NOMO-1 (cell line): ENCODE results near the gene RSRC2.
"Not testable (repeated sequence)": the region's sequence is repeated elsewhere in the genome, so short reads cannot be mapped to it uniquely, and the experiment has no call there.

ENCODE experiments used
- DNase-seq, 2 experiments: peaks; one replicate each; lab custom pipeline; 2025; ENCODE audit not compliant: unreplicated experiment in 2 of 2; lab: John Stamatoyannopoulos, UW

RSRC2 gene

DNA sequence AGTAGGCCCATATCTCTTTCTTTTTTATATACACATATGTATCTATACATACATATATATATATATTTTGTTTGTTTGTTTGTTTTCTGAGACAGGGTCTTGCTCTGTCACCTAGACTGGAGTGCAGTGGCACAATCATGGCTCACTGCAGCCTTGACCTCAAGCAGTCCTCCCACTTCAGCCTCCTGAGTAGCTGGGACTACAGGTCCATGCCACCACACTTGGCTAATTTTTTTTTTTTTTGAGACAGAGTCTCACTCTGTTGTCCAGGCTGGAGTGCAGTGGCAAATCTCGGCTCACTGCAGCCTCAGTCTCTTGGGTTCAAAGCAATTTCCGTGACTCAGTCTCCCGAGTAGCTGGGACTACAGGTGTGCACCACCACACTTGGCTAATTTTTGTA lies 38.9 kb downstream of the RSRC2 start:
- not testable (repeated sequence) for DNase-seq

- no peak for DNase-seq
Observed at GRCh38 chr12:122486805-122487426, 39.8 kb downstream of the RSRC2 start.

- DNase-seq: not testable (repeated sequence)
Observed at GRCh38 chr12:122486360-122486759, 40.4 kb downstream of the RSRC2 start.

DNA sequence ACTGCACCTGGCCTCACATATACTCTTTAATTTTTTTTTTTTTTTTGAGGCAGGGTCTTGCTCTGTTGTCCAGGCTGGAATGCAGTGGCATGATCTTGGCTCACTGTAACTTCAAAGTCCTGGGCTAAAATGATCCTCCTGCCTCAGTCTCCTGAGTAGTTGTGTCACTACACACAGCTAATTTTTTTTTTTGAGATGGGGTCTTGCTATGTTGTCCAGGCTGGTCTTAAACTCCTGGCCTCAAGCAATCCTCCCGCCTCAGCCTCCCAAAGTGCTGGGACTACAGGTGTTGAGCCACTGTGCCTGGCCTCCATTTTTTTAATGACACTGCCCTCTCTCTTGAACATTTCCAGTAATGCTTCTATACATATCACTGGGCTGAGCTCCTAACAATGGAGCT lies 42.4 kb downstream of the RSRC2 start:
- not testable (repeated sequence) for DNase-seq

DNA sequence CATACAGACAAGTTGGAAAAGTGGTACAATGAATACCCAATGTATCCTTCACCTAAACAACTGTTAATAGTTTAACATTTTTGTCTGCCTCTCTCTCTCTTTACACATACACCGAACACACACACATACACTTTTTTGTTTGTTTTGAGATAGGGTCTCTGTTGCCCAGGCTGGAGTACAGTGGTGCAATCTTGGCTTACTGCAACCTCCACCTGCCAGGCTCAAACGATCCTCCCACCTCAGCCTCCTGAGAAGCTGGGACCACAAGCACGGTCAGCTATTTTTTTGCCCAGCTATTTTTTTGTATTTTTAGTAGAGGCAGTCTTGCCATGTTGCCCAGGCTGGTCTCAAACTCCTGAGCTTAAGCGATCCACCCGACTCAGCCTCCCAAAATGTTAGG lies 42.8 kb downstream of the RSRC2 start:
- no peak for DNase-seq

DNA sequence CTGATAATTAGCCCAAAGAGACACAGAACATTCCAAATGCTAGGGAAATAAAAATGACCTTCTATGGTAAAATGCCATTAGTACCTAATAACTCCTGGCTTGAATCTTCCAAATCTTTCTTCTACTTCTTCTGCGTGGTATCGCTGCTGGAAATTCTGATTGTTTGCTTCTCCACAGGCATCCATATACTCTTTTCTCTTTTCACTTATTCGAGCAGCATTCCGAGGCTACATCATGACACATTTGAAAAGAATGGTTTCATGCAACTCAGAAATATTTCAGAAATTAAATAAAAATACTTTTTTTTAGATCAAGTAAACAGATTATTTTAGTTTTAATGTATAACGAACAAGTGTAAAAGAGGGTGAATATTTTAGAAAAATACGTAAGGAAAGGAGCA lies 44.9 kb downstream of the RSRC2 start:
- DNase-seq: no peak

GRCh38 chr12:122480753-122481152 lies 46.0 kb downstream of the RSRC2 start:
- no peak for DNase-seq

GRCh38 chr12:122474324-122474716 lies 52.4 kb downstream of the RSRC2 start:
- no peak for DNase-seq

DNA sequence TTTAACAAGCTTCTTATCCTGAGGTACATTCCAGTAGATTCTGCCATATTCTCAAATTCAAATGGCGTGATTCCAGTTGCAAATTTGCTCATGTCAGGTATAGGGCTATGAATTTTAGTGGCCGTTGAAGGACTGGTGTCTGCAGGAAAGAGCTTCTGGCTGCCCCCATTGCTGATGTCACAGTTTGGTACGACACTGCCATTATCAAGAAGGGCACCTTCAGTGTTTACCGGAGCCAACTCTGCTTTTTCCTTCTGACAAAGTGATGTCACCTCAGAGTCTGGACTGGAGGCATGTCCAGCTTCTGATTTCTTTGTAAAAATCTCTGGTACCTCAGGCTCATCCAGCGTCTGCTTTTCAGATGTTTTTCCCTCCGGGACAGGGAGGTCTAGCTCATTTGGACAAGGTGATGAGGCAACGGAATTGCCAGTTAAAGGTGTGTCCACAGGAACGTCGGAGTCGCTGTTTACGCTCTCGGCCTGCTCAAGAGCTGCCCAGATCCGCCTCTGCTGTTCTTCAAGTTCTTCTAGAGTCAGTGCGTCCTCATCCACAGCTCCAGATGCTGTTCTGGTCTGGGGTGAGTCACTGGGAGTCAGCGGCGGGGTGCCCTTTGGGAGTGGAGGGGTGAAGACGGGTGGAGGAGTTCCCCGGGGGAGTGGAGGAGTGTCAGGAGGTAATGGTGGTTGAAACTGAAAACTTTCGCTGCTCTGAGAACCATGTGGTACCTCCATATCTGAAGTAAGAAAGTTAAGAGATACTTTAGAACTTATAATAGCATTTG lies 53.0 kb downstream of the RSRC2 start:
- no peak for DNase-seq

GRCh38 chr12:122471324-122472226 lies 55.2 kb downstream of the RSRC2 start:
- DNase-seq: peak in 1 of 2 experiments; percentile 70

DNA sequence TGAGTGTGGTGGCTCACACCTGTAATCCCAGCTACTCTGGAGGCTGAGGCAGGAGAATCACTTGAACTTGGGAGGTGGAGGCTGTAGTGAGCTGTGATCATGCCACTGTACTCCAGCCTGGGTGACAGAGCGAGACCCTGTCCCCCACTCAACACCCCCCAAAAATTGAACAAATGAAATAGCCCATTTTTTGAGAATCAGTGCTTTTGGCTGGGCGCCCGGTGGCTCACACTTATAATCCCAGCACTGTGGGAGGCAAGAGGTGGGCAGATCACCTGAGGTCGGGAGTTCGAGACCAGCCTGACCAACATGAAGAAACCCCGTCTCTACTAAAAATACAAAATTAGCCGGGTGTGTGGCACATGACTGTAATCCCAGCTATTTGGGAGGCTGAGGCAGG lies 56.2 kb downstream of the RSRC2 start:
- not testable (repeated sequence) for DNase-seq

GRCh38 chr12:122469856-122470255 lies 56.9 kb downstream of the RSRC2 start:
- DNase-seq: not testable (repeated sequence)

GRCh38 chr12:122467983-122468382 lies 58.8 kb downstream of the RSRC2 start:
- DNase-seq: no peak

DNA sequence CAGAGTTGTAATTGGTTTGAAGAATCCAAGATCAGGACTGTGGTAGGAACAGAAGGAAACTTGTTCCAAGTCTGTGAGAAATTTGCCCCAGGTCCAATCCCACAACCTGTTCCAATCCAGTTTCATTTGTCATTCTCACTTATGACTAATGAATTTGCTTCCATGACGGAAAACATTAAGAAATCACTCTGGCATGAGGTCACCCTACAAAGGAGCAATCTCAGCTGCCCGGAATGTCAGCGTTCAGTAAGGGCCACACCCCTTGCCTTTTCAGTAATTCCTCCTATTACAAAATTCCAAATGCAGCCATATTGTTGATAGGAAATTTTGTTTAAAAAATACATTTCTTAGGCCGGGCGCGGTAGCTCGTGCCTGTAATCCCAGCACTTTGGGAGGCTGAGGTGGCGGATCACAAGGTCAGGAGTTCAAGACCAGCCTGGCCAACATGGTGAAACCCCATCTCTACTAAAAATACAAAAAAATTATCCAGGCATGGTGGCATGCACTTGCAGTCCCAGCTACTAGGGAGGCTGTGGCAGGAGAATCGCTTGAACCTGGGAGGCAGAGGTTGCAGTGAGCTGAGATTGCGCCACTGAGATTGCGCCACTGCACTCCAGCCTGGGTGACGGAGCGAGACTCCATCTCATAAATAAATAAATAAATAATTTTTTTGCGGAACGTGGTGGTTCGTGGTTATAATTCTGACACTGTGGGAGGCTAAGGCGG lies 62.3 kb downstream of the RSRC2 start:
- DNase-seq: peak; percentile 2 to 6

DNA sequence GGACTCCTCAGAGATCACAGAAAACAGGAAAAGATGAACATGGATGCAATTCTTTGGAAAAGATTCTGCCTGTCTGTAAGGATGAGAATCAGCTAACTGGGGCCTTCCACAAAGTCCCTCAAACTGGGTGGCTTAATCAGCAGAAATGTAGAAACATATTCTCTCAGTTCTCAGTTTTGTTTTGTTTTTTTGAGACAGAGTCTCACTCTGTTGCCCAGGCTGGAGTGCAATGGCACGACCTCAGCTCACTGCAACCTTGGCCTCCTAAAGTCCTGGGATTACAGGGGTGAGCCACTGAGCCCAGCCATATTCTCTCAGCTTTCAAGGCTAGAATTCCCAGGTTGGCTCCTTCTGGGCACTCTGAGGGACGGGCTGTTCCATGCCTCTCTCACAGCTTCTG lies 66.1 kb downstream of the RSRC2 start:
- DNase-seq: no peak

DNA sequence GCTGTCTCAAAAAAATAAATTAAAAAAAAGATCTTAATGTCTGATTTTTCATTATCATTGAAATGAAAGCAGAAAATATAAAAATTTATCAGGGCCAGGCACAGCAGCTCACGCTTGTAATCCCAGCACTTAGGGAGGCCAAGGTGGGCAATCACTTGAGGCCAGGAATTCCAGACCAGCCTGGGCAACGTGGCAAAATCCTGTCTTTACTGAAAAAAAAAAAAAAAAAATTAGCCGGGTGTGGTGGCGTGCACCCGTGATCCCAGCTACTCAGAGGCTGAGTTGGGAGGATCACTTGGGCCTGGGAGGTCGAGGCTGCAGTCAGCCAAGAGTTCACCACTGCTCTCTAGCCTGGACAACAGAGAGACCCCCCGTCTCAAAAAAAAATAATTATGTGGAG lies 66.7 kb downstream of the RSRC2 start:
- DNase-seq: no peak

DNA sequence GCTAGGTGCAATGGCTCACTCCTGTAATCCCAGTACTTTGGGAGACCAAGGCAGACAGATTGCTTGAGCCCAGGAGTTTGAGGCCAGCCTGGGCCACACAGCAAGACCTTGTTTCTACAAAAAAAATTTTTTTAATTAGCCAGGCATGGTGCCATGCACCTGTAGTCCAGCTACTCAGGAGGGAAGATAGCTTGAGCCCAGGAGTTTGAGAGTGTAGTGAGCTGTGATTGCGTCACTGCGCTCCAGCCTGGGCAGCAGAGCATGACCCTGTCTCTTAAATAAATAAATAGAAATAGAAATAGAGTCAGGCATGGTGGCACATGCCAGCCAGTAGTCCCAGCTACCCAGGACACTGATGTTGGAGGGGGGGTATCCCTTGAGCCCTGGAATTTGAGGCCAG lies 67.5 kb downstream of the RSRC2 start:
- no peak for DNase-seq

DNA sequence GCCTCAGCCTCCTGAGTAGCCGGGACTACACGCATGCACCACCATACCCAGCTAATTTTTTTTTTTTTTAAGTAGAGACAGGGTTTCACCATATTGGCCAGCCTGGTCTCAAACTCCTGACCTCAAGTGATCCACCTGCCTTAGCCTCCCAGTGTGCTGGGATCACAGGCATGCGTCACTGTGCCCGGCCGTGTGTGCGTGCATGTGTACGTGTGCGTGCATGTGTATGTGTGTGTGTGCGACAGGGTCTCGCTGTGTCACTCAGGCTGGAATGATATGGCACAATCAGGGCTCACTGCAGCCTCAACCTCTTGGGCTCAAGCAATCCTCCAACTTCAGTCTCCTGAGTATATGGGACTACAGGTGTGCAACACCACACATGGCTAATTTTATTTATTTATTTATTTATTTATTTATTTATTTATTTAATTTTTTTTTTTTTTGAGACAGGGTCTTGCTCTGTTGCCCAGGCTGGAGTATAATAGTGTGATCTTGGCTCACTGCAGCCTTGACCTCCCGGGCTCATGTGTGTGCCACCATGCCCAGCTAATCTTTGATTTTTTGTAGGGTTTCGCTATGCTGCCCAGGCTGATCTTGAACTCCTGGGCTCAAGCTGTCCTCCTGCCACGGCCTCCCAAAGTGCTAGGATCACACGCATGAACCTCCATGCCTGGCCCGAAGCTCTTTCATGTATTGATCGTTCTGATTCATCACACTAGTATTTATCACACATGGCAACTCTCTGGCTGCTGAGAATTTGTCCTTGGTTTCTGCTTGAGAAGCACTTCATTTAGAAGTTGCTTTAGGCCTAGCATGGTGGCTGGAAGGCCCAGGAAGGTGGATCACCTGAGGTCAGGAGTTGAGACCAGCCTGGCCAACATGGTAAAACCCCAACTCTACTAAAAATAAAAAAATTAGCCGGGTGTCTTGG lies 68.4 kb downstream of the RSRC2 start:
- DNase-seq: no peak

GRCh38 chr12:122457627-122458026 lies 69.1 kb downstream of the RSRC2 start:
- no peak for DNase-seq

DNA sequence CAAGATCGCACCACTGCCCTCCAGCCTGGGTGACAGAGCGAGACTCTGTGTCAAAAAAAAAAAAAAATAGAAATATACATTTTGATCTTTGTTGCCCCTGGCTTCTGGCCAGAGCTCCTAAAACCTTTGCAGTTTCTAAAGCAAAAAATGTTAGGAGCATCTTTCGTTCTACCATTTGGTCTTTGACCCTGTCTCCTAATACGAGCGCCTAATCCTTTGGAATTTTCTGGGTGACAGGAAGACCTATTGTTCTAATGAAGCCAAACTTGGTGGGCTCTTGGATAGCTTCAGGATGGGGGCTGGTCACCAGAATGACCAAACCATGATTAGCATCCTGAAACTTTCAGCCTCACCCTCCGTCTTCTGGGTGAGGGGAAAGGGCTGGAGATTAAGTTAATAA lies 72.0 kb downstream of the RSRC2 start:
- DNase-seq: no peak
